Measurements from ENCODE around the gene STIM2.
"Not testable (repeated sequence)": the region's sequence is repeated elsewhere in the genome, so short reads cannot be mapped to it uniquely, and the experiment has no call there.

The STIM2 gene

DNA sequence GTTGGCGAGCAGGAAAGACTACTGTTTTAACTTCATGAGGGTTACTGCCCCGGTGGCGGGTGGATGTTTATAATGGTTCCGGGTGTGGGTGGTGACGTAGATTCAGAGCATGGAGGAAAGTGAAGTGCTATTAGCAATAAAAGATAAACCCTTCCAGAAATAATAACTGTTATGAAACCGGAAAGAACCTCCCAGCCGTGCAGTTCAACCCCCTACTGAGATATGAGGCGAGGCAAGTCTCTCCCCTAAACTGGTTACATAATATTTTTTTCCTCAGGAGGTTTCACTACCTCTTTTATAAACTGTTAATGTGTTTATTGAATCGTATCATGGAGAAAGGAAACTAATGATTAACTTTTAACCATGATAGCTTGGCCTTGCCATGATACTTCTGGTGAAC lies 33.9 kb upstream of the STIM2 start:
- Mint-ChIP-seq H3K27ac (no peak overlapping the region), H3K4me1 (peaks cover 12% of the 10 kb centered on the region), H3K9me3 (peaks cover 12 to 13% of the 10 kb centered on the region in 2 donors), H3K4me3 (no peak overlapping the region), H3K27me3 (no peaks in the 10 kb centered on the region)
- DNase-seq (no peak), ATAC-seq (no peak)

DNA sequence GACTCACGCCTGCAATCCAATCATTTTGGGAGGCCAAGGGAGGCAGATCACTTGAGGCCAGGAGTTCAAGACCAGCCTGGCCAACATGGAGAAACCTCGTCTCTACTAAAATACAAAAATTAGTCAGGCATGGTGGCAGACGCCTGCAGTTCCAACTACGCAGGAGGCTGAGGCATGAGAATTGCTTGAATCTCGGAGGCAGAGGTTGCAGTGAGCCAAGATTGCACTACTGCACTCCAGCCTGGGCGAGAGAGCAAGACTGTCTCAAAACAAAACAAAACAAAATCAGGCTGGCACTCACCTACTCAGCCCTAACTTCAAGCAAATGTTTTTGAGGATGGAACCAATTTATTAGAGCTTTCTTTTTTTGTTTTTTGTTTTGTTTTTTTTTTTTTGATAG lies 33.3 kb upstream of the STIM2 start:
- H3K27ac Mint-ChIP-seq, H3K4me3 Mint-ChIP-seq, ATAC-seq, DNase-seq, H3K27me3 Mint-ChIP-seq: not testable (repeated sequence)
- peaks cover 10% of the 10 kb centered on the region for H3K4me1 Mint-ChIP-seq
- peaks cover 12 to 13% of the 10 kb centered on the region in 2 donors for H3K9me3 Mint-ChIP-seq

DNA sequence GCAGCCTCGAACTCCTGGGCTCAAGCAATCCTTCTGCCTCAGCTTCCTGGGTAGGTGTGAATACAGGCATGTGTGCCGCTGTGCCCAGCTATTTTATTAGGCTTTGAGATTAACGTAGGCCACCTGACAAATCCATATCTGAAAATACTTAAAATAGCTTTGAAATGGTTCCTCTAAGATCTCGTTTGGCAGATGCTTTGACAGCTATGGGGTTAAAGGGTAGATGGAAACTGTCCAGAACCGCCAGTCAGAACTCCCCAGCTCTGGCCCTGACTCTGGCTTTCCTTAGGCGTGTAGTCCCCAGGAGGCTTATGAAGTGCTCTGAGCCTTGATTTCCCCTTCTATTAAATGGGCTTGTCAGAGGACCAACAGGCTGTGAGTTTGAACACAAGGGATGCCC lies 32.8 kb upstream of the STIM2 start:
- ATAC-seq (no peak), DNase-seq (no peak)
- H3K9me3 Mint-ChIP-seq, result peaks cover 10% of the 10 kb centered on the region in 2 donors
- no peak overlapping the region for H3K4me3 Mint-ChIP-seq
- no peak overlapping the region for H3K27ac Mint-ChIP-seq
- peaks cover 6% of the 10 kb centered on the region for H3K4me1 Mint-ChIP-seq
- no peaks in the 10 kb centered on the region for H3K27me3 Mint-ChIP-seq

DNA sequence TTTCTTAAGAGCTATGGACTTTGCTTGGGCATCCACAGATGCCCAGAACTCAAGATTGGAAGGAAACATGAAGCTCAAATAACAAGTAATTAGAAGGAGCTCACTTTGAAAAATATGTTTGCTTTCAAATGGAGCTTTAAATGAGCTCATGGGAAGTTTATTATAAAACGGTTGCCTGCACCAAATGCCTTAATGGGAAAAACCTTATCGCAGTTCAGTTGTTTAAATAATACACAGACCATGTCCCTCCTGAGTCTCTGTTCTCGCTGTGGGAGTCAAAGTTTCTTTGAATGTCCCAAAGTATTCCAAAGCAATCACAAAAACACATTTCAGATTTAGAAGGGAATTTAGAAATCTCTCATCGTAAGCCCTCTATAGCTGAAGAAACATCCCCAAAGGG lies 31.6 kb upstream of the STIM2 start:
- no peak for DNase-seq
- Mint-ChIP-seq H3K27ac (no peak overlapping the region), H3K9me3 (no peaks in the 10 kb centered on the region), H3K4me3 (no peak overlapping the region), H3K27me3 (no peaks in the 10 kb centered on the region), H3K4me1 (no peaks in the 10 kb centered on the region)
- ATAC-seq, result no peak

DNA sequence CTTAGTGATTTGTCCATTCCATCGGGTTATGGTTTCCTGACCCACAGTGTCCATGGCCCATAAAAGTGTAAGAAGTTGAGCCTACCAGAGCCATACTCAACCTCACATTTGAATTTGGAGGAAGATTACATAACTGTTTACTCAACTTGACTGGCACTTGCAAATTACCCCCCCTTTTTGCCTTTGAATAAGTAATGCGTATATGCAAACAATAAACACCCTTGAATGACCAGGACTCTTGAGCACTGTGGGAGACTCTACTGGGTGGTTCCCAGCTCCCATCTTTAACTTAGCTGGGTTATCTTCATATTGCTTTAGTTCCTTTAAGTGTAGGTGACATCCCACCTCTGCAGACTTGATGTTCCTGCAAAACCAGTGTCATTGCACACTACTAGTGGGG lies 30.6 kb upstream of the STIM2 start:
- H3K27me3 Mint-ChIP-seq, result no peaks in the 10 kb centered on the region
- no peak for ATAC-seq
- H3K9me3 Mint-ChIP-seq, result no peaks in the 10 kb centered on the region
- H3K4me3 Mint-ChIP-seq, result no peak overlapping the region
- H3K4me1 Mint-ChIP-seq, result no peaks in the 10 kb centered on the region
- H3K27ac Mint-ChIP-seq, result no peak overlapping the region
- no peak for DNase-seq

DNA sequence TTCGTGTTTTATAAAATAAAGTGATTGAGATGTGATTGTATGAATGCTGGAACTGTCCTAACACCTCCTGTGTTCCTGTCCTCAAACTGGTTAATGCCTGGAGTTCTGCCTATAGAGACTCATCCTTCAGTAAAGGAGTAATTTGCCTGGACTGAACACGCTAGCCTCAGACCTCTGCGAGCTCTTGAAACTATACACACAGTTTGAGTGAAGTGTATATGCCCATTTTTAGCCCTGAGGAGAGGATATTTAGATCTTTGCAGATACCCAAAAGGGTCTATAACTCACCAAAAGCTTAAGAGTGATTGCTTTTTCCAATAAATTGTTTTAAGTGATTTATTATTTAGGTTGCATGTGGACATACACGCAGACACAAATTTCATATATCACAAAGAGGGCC lies 29.9 kb upstream of the STIM2 start:
- ATAC-seq (no peak), DNase-seq (no peak)
- Mint-ChIP-seq H3K9me3 (no peaks in the 10 kb centered on the region), H3K27ac (no peak overlapping the region), H3K27me3 (no peaks in the 10 kb centered on the region), H3K4me3 (no peak overlapping the region), H3K4me1 (no peaks in the 10 kb centered on the region)

DNA sequence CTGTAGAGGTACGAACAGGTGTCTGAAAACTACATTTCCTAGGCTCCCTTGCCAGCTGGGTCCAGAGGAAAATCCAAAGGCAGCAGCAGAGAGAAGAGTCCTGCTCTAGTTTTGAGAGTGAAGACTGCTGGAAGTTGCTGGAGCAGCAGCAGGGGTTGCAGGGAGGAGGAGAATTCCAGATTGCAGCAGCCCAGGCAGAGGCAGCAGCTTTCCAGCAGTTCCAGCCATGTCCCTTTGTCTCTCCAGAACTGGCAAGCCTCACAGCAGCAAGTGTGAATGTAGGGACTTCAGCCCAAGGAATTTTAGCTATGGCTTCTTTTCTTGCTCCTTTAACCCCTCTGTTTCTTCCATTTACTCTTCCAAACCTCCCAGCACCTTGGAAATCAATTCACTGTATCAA lies 24.1 kb upstream of the STIM2 start:
- H3K27ac Mint-ChIP-seq, result no peak overlapping the region
- no peak for DNase-seq
- H3K4me3 Mint-ChIP-seq, result no peak overlapping the region
- no peaks in the 10 kb centered on the region for H3K9me3 Mint-ChIP-seq
- H3K4me1 Mint-ChIP-seq, result no peaks in the 10 kb centered on the region
- no peak for ATAC-seq
- H3K27me3 Mint-ChIP-seq, result no peaks in the 10 kb centered on the region

DNA sequence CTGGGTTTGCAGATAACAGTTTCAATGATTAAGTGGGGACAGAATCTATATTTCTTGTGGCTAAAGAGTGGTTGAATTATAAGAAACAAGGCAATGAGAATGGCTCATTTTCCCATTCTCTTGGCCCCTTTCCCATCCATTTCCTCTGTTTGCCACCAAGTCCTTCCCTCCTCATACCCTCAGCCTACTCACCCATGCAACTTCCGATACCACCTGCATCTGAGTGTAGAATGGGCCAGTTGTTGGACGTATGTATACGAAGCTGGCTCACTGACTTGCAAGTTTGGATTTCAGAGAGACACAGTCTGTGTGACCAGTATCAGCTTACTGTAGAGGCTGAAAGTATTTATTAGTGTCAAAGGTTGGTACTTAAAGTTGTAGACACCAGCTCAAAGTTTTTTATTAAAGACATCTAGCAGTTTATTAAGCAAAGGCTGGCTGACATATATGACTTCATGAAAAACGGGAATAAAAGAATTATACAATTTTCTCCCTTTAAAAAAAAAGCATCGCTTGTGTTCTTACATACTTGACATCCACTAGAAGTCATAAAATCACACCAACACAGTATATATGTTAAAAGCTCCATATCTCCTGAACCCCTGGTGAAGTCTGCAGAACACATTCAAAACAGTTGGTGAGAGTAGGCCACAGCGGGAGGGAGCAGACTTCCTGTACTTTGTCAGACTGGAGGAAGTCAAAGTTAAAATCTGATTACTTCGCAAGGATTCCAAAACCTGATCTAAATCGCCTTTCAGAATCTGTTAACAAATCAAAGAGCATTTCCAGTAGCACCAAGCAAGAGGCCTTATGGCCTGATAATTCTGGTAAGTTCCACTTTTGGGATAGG lies 22.4 kb upstream of the STIM2 start:
- no peak overlapping the region for H3K27ac Mint-ChIP-seq
- ATAC-seq (no peak), DNase-seq (no peak)
- no peaks in the 10 kb centered on the region for H3K9me3 Mint-ChIP-seq
- no peaks in the 10 kb centered on the region for H3K4me1 Mint-ChIP-seq
- H3K27me3 Mint-ChIP-seq, result no peaks in the 10 kb centered on the region
- H3K4me3 Mint-ChIP-seq, result no peak overlapping the region

DNA sequence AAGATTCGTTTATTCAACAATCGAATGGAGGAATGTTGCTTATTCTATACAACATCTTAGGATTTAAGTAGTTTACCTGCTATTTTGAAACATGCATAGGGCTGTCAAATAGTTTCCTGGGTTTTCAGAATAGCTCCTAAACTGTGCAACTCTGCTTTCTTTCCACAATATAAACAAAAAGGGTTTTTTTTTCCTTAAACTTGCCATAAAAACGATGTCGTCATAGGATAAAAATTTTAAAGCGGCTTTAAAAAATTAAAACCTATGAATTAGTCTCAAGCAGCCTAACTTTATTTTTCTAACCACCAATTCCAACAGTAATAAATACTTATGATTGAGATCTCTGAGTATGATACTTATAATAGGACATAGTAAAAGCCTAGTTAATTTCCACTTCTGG lies 21.6 kb upstream of the STIM2 start:
- H3K27me3 Mint-ChIP-seq, result no peaks in the 10 kb centered on the region
- H3K27ac Mint-ChIP-seq, result no peak overlapping the region
- DNase-seq, result no peak
- H3K9me3 Mint-ChIP-seq, result no peaks in the 10 kb centered on the region
- no peak for ATAC-seq
- H3K4me1 Mint-ChIP-seq, result no peaks in the 10 kb centered on the region
- no peak overlapping the region for H3K4me3 Mint-ChIP-seq

DNA sequence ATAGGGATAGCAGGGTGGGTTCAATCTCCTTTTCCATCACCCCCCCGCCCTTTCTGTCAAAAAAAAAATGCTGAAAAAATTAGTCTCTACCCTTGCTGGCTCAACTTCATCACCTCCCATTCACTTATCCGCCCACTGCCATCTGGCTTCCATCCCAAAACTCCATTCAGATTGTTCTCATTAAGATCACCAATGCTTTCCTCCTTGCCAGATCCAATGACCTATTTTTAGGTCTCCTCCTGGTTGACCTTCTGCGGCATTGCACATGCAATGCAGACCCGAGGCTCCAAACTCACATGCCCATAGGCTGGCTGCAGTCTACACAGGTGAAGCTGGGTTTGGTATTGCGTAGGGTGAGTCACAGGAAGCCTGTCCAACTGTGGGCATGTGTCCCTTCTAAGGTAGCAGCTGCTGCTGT lies 21.1 kb upstream of the STIM2 start:
- ATAC-seq, result no peak
- no peaks in the 10 kb centered on the region for H3K9me3 Mint-ChIP-seq

DNA sequence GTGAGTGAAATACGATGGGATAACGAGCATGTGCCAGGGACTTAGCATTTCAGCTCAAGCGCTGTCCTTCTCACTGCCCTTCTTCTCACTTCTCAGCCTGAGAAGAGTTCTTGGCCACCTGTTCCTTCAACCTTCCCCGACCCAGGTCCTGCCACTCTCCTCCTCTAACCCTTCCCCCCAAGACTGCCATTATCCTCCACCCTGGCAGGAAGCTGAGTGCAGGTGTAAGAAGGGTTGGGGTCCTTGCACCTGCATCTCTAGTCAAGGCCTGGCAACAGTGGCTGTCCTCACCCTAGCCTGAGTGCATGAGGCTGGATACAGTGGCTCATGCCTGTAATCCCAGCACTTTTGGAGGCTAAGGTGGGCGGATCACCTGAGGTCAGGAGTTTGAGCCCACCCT lies 19.9 kb upstream of the STIM2 start:
- H3K27me3 Mint-ChIP-seq, result no peaks in the 10 kb centered on the region
- H3K4me1 Mint-ChIP-seq, result no peaks in the 10 kb centered on the region
- no peak overlapping the region for H3K4me3 Mint-ChIP-seq
- H3K9me3 Mint-ChIP-seq, result peaks cover 0 to 4% of the 10 kb centered on the region in 2 donors
- no peak for DNase-seq
- no peak for ATAC-seq
- H3K27ac Mint-ChIP-seq, result peak overlapping the region in 1 of 2 donors; percentile 67

More for the DNA sequence above, 21.1 kb upstream of the STIM2 start:
- Mint-ChIP-seq H3K4me1 (no peaks in the 10 kb centered on the region), H3K27ac (no peak overlapping the region), H3K27me3 (no peaks in the 10 kb centered on the region), H3K4me3 (no peak overlapping the region)
- no peak for DNase-seq

DNA sequence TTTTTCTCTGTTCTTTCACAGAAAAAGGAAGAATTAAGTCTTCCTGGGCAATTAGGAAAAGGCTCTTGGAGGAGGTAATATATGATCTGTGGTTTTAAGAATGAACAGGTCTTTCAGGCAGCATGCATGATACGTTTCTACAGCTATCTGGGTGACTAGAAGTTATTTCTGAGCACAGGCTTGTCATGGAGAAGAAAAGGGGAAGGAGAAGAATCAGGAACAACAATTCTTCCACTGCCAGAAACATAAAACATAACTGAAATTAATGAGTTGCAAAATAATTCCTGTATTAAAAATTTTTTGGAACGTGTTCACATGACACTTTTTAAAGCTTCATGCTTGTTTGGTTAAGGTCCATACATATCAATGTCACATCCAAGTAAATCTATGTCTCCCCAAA lies 17.7 kb upstream of the STIM2 start:
- H3K27ac Mint-ChIP-seq, result no peak overlapping the region
- no peaks in the 10 kb centered on the region for H3K4me1 Mint-ChIP-seq
- H3K9me3 Mint-ChIP-seq, result peaks cover 7 to 12% of the 10 kb centered on the region in 2 donors
- DNase-seq (no peak), ATAC-seq (no peak)
- H3K4me3 Mint-ChIP-seq, result no peak overlapping the region
- no peaks in the 10 kb centered on the region for H3K27me3 Mint-ChIP-seq

DNA sequence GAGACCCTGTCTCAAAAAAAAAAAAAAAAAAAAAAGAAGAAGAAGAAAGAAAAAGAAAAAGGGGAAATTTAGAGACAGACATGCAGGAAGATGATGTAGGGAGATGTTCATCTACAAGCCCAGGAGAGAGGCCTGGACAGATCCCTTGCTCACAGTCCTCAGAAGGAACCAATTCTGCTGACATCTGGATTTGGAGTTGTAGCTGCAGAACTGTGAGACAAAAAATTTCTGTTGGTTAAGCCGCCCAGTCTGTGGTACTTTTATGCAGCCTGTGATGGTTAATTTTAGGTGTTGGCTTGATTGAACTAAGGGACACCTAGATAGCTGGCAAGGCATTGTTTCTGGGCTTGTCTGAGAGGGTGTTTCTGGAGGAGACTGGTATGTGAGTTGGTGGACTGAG lies 10.1 kb upstream of the STIM2 start:
- Mint-ChIP-seq H3K9me3 (peaks cover 7 to 9% of the 10 kb centered on the region in 2 donors), H3K4me1 (no peaks in the 10 kb centered on the region), H3K4me3 (no peak overlapping the region), H3K27ac (no peak overlapping the region), H3K27me3 (no peaks in the 10 kb centered on the region)
- ATAC-seq (no peak), DNase-seq (no peak)

DNA sequence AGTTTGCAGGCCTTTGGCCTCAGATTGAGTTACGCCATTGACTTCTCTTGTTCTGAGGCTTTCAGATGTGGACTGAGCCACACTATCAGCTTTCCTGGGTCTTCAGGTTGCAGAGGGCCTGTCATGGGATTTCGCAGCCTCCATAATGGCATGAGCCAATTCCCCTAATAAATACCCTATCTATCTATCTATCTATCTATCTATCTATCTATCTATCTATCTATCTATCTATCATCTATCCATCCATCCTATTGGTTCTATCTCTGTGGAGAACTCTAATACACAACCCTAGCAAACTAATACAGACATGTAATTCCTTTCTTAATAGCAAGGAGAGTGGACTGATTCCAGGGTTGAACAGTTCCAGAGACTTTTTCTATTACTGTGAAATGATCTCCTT lies 9.5 kb upstream of the STIM2 start:
- H3K27me3 Mint-ChIP-seq, result no peaks in the 10 kb centered on the region
- no peaks in the 10 kb centered on the region for H3K4me1 Mint-ChIP-seq
- DNase-seq (no peak), ATAC-seq (no peak)
- H3K27ac Mint-ChIP-seq, result no peak overlapping the region
- peaks cover 7 to 8% of the 10 kb centered on the region in 2 donors for H3K9me3 Mint-ChIP-seq
- no peak overlapping the region for H3K4me3 Mint-ChIP-seq

DNA sequence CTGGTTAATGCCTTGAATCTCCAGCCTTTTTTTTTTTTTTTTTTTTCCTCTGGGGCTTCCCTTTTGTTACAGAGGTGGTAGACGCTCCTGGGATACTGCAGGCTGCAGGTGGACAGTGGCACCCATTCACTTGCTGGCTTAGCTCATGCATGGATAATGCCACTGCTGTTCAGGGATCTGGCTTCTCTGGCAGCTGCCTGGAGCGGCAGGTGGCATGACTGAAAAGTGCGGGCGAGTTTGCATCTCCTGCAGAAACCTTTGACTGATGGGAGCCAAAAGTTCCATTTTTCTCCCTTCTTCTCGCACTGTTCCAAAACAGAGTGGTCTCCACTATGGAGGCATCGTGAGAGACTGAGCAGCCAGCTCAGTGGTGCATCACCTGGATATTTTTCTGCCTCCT lies 5.9 kb upstream of the STIM2 start:
- no peaks in the 10 kb centered on the region for H3K9me3 Mint-ChIP-seq
- H3K4me3 Mint-ChIP-seq, result no peak overlapping the region
- no peaks in the 10 kb centered on the region for H3K27me3 Mint-ChIP-seq
- no peak for DNase-seq
- H3K4me1 Mint-ChIP-seq, result peaks cover 27% of the 10 kb centered on the region
- no peak for ATAC-seq
- no peak overlapping the region for H3K27ac Mint-ChIP-seq

DNA sequence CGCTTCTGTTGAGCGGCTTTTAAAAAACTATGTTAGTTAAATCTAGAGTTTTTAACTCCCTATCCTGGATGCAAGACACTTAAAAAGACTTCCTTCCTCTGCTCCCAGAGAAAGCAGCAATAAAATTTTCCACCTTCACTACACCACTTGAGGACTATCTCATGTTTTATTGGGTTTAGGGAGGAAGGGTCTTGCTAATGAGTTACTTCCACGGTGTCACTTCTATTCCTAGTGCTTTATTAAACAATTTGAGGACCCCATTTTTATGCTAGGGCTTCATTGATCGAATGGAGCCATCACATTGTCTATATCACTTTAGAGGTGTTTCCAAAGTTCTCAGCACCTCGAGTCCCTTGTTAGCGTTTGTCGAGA lies 3.7 kb upstream of the STIM2 start:
- Mint-ChIP-seq H3K27me3 (no peaks in the 10 kb centered on the region), H3K27ac (peak overlapping the region; percentile 86 to 90), H3K4me3 (peak overlapping the region; percentile 84 to 87), H3K4me1 (peaks cover 31% of the 10 kb centered on the region), H3K9me3 (no peaks in the 10 kb centered on the region)
- no peak for DNase-seq
- ATAC-seq, result no peak
